OCI-LY1 (cell line): ENCODE results near the gene NOXA1.

Experiments
- EZH2 ChIP-seq: fragments of 200-600 bp; sonication (generic), shearing (Covaris generic); IDR thresholded peaks from 2 replicates; pipeline ENCODE4 v1.8.0; 2017; ENCODE audit warnings: borderline replicate concordance, mixed run types, mild to moderate bottlenecking, antibody characterized with exemption, low read length, moderate library complexity, mixed read lengths
- TF ChIP-seq, protein P1 (sequence below): fragments of 200-600 bp; sonication (generic), shearing (Covaris generic); IDR thresholded peaks from 2 replicates; pipeline ENCODE4 v1.5.1; 2017; ENCODE audit warnings: mild to moderate bottlenecking, antibody characterized with exemption, low read length, moderate library complexity, mixed read lengths

DNA sequence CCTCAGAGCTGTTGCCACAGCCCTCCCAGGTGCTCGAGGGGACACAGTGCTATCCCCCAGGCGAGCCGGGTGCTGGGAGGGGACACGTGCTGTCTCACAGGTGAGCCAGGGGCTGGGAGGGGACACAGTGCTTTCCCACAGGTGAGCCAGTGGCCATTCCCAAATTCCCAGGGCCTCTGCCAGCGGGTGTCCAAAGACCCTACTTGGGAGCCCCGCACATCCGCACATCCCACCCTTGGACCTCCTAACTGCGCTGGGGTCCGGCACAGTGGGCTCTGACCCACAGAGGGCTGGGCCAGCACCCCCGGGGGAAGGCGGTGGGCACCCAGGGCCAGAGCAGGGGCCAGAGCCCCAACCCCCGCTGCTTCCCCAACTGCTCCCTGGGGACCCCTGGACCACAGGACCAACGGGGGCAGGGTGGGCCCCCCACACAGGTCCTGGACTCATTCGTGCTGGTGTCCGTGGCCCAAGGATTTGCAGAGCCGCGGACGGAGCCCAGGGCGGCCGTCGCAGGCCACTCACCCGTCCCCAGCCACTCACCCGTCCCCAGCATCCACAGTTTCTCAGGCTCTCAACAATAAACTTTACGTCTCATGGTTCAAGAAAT is 18.1 kb upstream of the NOXA1 start:
- TF ChIP-seq, protein P1, sequence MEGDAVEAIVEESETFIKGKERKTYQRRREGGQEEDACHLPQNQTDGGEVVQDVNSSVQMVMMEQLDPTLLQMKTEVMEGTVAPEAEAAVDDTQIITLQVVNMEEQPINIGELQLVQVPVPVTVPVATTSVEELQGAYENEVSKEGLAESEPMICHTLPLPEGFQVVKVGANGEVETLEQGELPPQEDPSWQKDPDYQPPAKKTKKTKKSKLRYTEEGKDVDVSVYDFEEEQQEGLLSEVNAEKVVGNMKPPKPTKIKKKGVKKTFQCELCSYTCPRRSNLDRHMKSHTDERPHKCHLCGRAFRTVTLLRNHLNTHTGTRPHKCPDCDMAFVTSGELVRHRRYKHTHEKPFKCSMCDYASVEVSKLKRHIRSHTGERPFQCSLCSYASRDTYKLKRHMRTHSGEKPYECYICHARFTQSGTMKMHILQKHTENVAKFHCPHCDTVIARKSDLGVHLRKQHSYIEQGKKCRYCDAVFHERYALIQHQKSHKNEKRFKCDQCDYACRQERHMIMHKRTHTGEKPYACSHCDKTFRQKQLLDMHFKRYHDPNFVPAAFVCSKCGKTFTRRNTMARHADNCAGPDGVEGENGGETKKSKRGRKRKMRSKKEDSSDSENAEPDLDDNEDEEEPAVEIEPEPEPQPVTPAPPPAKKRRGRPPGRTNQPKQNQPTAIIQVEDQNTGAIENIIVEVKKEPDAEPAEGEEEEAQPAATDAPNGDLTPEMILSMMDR = no peak
- TF ChIP-seq EZH2 = no peak
